Hepatocyte (in vitro differentiated cells): Measurements from ENCODE around the gene PCYT1A. TPM values are rescaled to one million over a fixed set of nuclear protein-coding genes. Genes with fewer than 3 reads are reported as not detected.

Experiments
- DNase-seq: peaks from one replicate; pipeline ENCODE4 v3.0.0-alpha.2; 2016; ENCODE audit warnings: low spot score
- H2AFZ ChIP-seq: fragments of 200-600 bp; sonication (generic); 2 replicates; pipeline ENCODE4 v1.6.0; 2016; ENCODE audit warnings: antibody characterized with exemption, mild to moderate bottlenecking
- H3K27ac ChIP-seq: fragments of 200-600 bp; sonication (generic); 2 replicates; pipeline ENCODE4 v1.5.1; 2016; ENCODE audit warnings: mild to moderate bottlenecking
- H3K27me3 ChIP-seq: fragments of 200-600 bp; sonication (generic); 2 replicates; pipeline ENCODE4 v1.6.1; 2016
- H3K36me3 ChIP-seq: fragments of 200-600 bp; sonication (generic); replicated peaks from 2 replicates; pipeline ENCODE4 v1.5.1; 2016; ENCODE audit warnings: low read depth; ENCODE audit not compliant: insufficient read depth
- H3K4me1 ChIP-seq: fragments of 200-600 bp; sonication (generic); 2 replicates; pipeline ENCODE4 v1.5.1; 2016; ENCODE audit warnings: mild to moderate bottlenecking, moderate library complexity; ENCODE audit not compliant: insufficient read depth
- H3K4me2 ChIP-seq: fragments of 200-600 bp; sonication (generic); 2 replicates; pipeline ENCODE4 v1.6.0; 2016
- H3K4me3 ChIP-seq: fragments of 200-600 bp; sonication (generic); 2 replicates; pipeline ENCODE4 v1.5.1; 2016; ENCODE audit warnings: mild to moderate bottlenecking
- H3K79me2 ChIP-seq: fragments of 200-600 bp; sonication (generic); 2 replicates; pipeline ENCODE4 v1.6.0; 2017; ENCODE audit warnings: mild to moderate bottlenecking
- H3K9me2 ChIP-seq: fragments of 200-600 bp; sonication (generic); replicated peaks from 2 replicates; pipeline ENCODE4 v1.6.0; 2017; ENCODE audit warnings: mild to moderate bottlenecking; ENCODE audit not compliant: insufficient read depth
- H3K9me3 ChIP-seq: fragments of 200-600 bp; sonication (generic); 2 replicates; pipeline ENCODE4 v1.5.1; 2016; ENCODE audit warnings: low read depth, mild to moderate bottlenecking
- H4K20me1 ChIP-seq: fragments of 200-600 bp; sonication (generic); 2 replicates; pipeline ENCODE4 v1.6.0; 2016; ENCODE audit warnings: mild to moderate bottlenecking; ENCODE audit not compliant: insufficient read depth, poor library complexity, severe bottlenecking
- CTCF ChIP-seq: fragments of 200-600 bp; sonication (generic); IDR thresholded peaks from 2 replicates; pipeline ENCODE4 v1.5.1; 2016; ENCODE audit warnings: antibody characterized with exemption, mild to moderate bottlenecking; ENCODE audit not compliant: poor library complexity
- EZH2 ChIP-seq: fragments of 200-600 bp; sonication (generic); IDR thresholded peaks from 2 replicates; pipeline ENCODE4 v1.6.1; 2016; ENCODE audit warnings: antibody characterized with exemption, mild to moderate bottlenecking, borderline replicate concordance
- EZH2phosphoT487 ChIP-seq: fragments of 200-600 bp; sonication (generic); IDR thresholded peaks from one replicate; pipeline ENCODE4 v1.6.1; 2018; ENCODE audit warnings: antibody characterized with exemption, mild to moderate bottlenecking, low read depth, moderate library complexity; ENCODE audit not compliant: unreplicated experiment, severe bottlenecking
- whole genome bisulfite sequencing: methylation state at CpG from one replicate; pipeline ENCODE4 v1.1.6; 2016; ENCODE audit warnings: low lambda C conversion rate; ENCODE audit errors: missing lambda C conversion rate; 5-methylcytosine and 5-hydroxymethylcytosine counted together
- polyA plus RNA-seq: library from polyadenylated mRNA; unstranded; fragments of >200 nt; fragmentation: Nextera tagmentation; extraction: Ambion mirVana; gene quantifications from 2 replicates; pipeline ENCODE4 v1.2.1, GENCODE V29; 2016
- total RNA-seq: library from RNA; depleted of rRNA; stranded (reverse); fragments of >200 nt; gene quantifications from 2 replicates; pipeline ENCODE4 v1.2.3, GENCODE V29; 2014

The PCYT1A gene
- total and polyA plus RNA-seq, 2 experiments from 2014 or later: 23.8 to 69.7 TPM

- DNase-seq: no peak
- Histone ChIP-seq H3K9me3 (no peaks in the 10 kb centered on the region), H4K20me1 (peaks cover 13% of the 10 kb centered on the region), H3K79me2 (peaks cover 79% of the 10 kb centered on the region), H2AFZ (no peak overlapping the region), H3K9me2 (no peaks in the 10 kb centered on the region), H3K4me1 (no peaks in the 10 kb centered on the region), H3K27ac (peak overlapping the region; percentile 37), H3K27me3 (no peaks in the 10 kb centered on the region), H3K4me2 (no peak overlapping the region), H3K36me3 (no peaks in the 10 kb centered on the region), H3K4me3 (no peak overlapping the region)
- 94% methylated on average over 5 of the region's 5 CpGs for WGBS
- TF ChIP-seq CTCF (no peak), EZH2 (no peak), EZH2phosphoT487 (no peak)
Measured at GRCh38 chr3:196274585-196274984, 12.9 kb downstream of the PCYT1A start.

GRCh38 chr3:196273655-196274054, 13.9 kb downstream of the PCYT1A start:
- no peaks in the 10 kb centered on the region for H3K27me3 ChIP-seq
- H3K27ac ChIP-seq: no peak overlapping the region
- no peaks in the 10 kb centered on the region for H3K9me2 ChIP-seq
- H4K20me1 ChIP-seq: peaks cover 13% of the 10 kb centered on the region
- H3K79me2 ChIP-seq: peaks cover 77% of the 10 kb centered on the region
- no peak for DNase-seq
- no peak overlapping the region for H3K4me3 ChIP-seq
- WGBS: 86% methylated on average over 12 of the region's 12 CpGs
- H3K9me3 ChIP-seq: no peaks in the 10 kb centered on the region
- no peaks in the 10 kb centered on the region for H3K36me3 ChIP-seq
- TF ChIP-seq EZH2 (no peak), EZH2phosphoT487 (no peak), CTCF (no peak)
- H2AFZ ChIP-seq: no peak overlapping the region
- no peak overlapping the region for H3K4me2 ChIP-seq
- H3K4me1 ChIP-seq: no peaks in the 10 kb centered on the region

GRCh38 chr3:196272826-196273225, 14.7 kb downstream of the PCYT1A start:
- no peak overlapping the region for H3K4me2 ChIP-seq
- no peaks in the 10 kb centered on the region for H3K4me1 ChIP-seq
- H4K20me1 ChIP-seq: peaks cover 13% of the 10 kb centered on the region
- no peaks in the 10 kb centered on the region for H3K9me3 ChIP-seq
- no peak overlapping the region for H2AFZ ChIP-seq
- TF ChIP-seq CTCF: no peak
- TF ChIP-seq EZH2phosphoT487: no peak
- no peak for TF ChIP-seq EZH2
- H3K27me3 ChIP-seq: no peaks in the 10 kb centered on the region
- WGBS: 96% methylated on average over 14 of the region's 14 CpGs
- no peak for DNase-seq
- no peaks in the 10 kb centered on the region for H3K9me2 ChIP-seq
- H3K27ac ChIP-seq: no peak overlapping the region
- no peak overlapping the region for H3K4me3 ChIP-seq
- no peaks in the 10 kb centered on the region for H3K36me3 ChIP-seq
- peaks cover 68% of the 10 kb centered on the region for H3K79me2 ChIP-seq

- no peak for DNase-seq
- no peak overlapping the region for H3K4me2 ChIP-seq
- peaks cover 48% of the 10 kb centered on the region for H3K79me2 ChIP-seq
- H3K4me1 ChIP-seq: no peaks in the 10 kb centered on the region
- TF ChIP-seq CTCF (no peak), EZH2 (no peak), EZH2phosphoT487 (no peak)
- H3K27ac ChIP-seq: no peak overlapping the region
- H3K4me3 ChIP-seq: no peak overlapping the region
- 96% methylated on average over 5 of the region's 5 CpGs for WGBS
- H2AFZ ChIP-seq: no peak overlapping the region
- no peaks in the 10 kb centered on the region for H3K9me3 ChIP-seq
- H3K27me3 ChIP-seq: no peaks in the 10 kb centered on the region
- H3K9me2 ChIP-seq: no peaks in the 10 kb centered on the region
- peaks cover 13% of the 10 kb centered on the region for H4K20me1 ChIP-seq
- no peaks in the 10 kb centered on the region for H3K36me3 ChIP-seq
Measured at GRCh38 chr3:196270499-196270898, 17.0 kb downstream of the PCYT1A start.
